ENCODE results near the gene STK32A.

Gene STK32A

GRCh38 chr5:147259837-147260236 lies 25.0 kb downstream of the STK32A start:
- DNase-seq (ENCODE audit: low read depth) = no peak

- DNase-seq (ENCODE audit: low read depth) = no peak
These were observed 32.4 kb downstream of the STK32A start for GRCh38 chr5:147267082-147267832.

- DNase-seq (ENCODE audit: low read depth) = no peak
These were observed 41.7 kb downstream of the STK32A start for GRCh38 chr5:147276497-147276896.

GRCh38 chr5:147286296-147286695 lies 51.5 kb downstream of the STK32A start:
- DNase-seq (ENCODE audit: low read depth) = no peak

DNA sequence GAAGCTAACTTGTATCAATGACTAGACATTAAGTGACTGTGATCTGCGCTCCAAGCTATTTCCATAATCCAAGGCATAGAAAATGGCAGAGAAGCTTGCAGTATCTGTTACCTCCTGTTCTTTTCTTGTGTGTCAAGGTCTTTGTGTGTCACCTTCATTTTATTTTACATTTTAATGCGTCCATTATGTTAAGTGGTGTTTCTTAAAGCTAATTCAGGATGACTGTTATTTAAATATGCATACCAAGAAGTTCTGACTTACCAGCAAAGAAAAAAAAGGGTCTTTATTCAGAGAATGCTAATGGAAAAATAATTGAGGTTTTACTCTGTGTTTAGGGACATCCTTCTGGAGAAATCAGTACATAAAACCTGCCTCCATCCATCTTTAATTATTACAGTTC lies 52.3 kb downstream of the STK32A start:
- DNase-seq (ENCODE audit: low read depth) = no peak

DNA sequence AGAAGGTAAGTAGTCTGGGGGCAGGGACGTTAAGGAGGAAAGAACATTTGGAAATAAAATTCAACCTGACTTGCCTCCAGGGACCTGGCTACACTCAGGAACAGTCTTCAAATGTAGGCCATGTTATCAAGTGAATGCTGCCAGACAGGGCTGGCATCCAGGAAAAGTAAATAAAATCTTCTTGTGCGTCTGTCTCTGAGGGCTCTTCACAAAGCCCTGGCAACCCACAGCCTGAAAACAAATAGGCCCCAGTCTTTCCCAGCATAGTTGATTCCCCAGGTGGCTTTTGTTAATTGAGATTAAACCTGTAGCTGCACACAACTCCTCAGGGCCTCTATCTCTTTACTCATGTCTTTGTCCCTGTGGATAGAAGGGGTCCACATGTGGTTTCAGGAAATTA lies 55.4 kb downstream of the STK32A start:
- no peak for DNase-seq (ENCODE audit: low read depth)

- no peak for DNase-seq (ENCODE audit: low read depth)
These were observed 68.4 kb downstream of the STK32A start for GRCh38 chr5:147303251-147303650.

- no peak for DNase-seq (ENCODE audit: low read depth)
These were observed 69.2 kb downstream of the STK32A start for GRCh38 chr5:147303976-147304375.

DNA sequence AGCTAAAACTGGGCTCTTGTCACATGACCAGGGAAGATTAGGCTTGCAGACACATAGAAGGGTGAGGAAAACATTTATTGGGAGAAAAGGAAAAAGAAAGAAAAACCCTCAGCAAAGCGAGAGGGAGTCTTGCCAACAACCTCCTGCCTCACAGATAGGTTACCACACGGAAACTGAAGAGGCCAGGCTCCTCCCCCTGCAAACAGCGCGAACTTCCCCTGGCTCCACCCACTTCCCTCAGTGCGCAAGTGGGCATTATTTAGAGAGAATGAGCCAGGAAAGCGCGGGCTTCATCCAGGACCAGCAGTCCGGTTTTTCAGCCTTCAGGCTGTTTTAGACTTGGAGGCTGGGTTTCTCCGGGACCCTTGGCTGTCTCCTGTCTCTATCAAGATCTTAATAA lies 70.3 kb downstream of the STK32A start:
- DNase-seq (ENCODE audit: low read depth) = no peak

- DNase-seq (ENCODE audit: low read depth) = no peak
These were observed 71.5 kb downstream of the STK32A start for GRCh38 chr5:147306351-147306750.

- DNase-seq (ENCODE audit: low read depth) = no peak
These were observed 72.3 kb downstream of the STK32A start for GRCh38 chr5:147307170-147307569.

- DNase-seq (ENCODE audit: low read depth) = no peak
These were observed 74.8 kb downstream of the STK32A start for GRCh38 chr5:147309621-147310020.

GRCh38 chr5:147310059-147310704 lies 75.4 kb downstream of the STK32A start:
- DNase-seq (ENCODE audit: low read depth) = no peak

DNA sequence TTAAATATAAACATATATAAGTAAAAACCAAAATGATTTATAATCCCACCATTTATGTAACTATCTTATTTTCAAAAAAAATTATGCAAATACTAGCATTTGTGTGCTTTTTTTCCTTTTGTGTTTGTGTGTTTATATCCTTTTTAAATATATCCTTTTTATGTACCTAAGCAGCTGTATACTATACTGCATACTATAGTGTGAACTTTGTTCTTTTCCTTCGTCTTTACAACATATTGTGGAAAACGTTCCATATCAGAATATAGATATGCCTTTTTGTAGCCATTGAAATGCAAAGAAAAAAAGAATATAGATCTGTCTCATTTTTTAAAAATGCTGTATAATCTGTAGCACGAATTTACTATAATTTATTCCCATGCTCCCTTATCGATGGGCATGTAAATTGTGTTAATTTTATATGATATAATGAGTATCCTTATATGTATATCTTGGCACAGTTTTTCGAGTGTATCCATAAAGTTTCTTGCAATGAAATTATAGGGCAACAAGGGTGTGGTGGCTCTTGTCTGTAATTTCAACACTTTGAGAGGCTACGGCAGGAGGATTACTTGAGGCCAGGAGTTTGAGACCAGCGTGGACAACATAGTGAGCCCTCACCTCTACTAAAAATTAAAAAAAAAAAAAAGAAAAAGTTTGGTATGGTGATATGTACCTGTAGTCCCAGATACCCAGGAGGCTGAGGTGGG lies 83.3 kb downstream of the STK32A start:
- no peak for DNase-seq (ENCODE audit: low read depth)

DNA sequence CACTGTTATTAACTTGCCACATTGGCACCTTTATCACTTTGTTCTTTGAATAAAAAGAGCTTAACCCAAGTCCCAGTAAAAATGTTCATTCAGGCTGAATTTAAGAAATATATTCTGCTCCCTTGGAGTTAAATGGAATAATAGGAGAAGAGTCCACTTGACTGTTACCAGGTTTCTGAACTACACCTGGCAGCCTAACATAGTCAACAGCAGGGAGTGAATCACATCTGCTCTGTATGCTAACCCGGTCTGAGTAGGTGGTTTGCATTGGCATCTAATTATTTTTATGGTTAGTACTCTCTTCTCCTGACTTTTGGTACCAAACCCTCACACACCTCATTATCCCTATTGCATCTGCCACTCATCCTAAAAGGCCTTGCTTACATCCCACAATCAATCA lies 86.7 kb downstream of the STK32A start:
- no peak for DNase-seq (ENCODE audit: low read depth)

DNA sequence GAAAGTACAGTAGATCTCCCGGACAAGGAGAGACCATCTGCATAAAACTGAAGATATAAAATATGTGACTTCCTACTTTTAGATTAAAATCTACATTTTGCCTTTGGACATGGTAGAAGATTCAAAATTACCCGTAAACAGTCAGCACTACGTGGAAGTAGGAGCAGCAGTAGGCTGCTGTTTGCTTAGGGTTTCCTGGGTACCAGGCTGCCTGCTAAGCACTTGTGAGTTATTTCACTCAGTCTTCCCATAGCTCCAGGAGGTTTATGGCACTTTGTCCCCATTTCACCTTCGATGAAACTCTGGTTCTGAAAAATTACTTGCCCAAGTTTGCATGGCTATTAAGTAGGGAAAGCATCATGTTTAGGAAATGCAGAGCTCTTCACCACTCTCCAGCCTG lies 92.6 kb downstream of the STK32A start:
- no peak for DNase-seq (ENCODE audit: low read depth)

DNA sequence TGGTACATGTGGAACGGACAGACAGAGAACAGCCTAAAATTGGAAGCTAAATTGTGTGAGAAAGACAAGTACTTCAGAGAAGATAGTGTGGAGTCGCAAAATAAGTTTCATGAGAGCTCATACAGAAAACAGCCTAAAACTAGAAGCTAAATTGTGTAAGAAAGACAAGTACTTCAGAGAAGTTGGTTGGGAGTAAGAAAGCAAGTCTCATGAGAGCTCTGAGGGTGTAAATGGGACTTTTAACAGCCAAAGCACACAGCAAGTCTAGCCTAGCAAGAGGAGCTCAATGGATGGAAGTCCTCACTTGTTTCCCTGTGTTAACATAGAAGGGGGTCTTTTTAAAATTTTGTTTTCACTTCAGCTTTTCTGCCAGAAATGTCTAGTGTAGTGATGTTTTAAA lies 93.1 kb downstream of the STK32A start:
- no peak for DNase-seq (ENCODE audit: low read depth)

GRCh38 chr5:147332658-147333057 lies 97.8 kb downstream of the STK32A start:
- no peak for DNase-seq (ENCODE audit: low read depth)

GRCh38 chr5:147336876-147337275 lies 102.0 kb downstream of the STK32A start:
- no peak for DNase-seq (ENCODE audit: low read depth)

DNA sequence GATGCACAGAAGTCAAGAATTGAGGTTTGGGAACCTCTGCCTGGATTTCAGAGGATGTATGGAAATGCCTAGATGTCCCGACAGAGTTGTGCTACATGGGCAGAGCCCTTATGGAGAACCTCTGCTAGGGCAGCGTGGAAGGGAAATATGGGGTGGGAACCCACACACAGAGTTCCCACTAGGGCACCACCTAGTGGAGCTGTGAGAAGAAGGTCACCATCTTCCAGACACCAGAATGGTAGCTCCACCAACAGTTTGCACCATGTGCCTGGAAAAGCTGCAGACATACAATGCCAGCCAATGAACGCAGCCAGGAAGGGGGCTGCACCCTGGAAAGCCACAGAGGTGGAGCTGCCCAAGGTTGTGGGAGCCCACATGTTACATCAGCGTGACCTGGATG lies 104.5 kb downstream of the STK32A start:
- DNase-seq (ENCODE audit: low read depth) = no peak

DNA sequence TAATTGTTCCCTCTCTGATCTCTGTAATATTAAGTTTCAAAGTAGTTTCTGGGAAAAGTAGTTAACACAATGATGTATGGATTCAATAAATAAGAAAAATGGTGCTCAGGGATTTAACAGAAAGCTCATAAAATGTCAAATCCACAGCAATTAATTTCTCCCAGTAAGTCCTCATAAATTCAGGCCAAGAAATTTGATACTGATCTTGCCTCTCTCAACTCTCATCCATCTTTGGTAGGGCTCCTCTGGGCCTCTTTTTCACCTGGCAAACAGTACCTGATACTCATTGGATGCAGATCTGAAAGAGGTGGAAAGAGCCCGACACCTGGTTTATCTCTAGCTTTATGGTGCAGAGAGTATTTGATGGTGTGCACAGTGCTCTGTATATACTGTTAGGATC lies 106.1 kb downstream of the STK32A start:
- DNase-seq (ENCODE audit: low read depth) = no peak

GRCh38 chr5:147341345-147341744 lies 106.5 kb downstream of the STK32A start:
- no peak for DNase-seq (ENCODE audit: low read depth)

DNA sequence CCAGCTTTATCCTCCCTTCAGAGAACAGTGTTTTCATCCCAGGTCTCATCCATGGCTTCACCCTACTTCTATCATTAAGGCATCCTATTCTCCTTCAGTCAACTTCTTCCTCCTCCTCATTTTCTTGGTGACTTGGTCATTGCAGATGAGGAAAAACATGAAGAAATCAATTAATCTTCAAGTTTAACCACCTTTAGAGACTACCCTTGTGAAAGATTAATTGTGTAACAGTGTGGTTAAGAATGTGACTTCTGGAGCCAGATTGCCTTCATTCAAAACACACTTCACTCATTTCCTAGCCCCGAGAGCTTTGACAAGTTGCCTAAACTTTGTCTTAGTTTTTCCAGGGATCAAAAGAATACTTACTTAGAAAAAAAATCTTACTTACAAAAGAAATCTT lies 110.0 kb downstream of the STK32A start:
- DNase-seq (ENCODE audit: low read depth) = no peak
